ENCODE measurements around the gene CMSS1. TPM values are rescaled to one million over a fixed set of nuclear protein-coding genes. Genes with fewer than 3 reads are reported as not detected.

CMSS1 gene
- total RNA-seq, 2 donors from 2014 or later: 8.2 to 9.5 TPM

GRCh38 chr3:99915906-99916432 is 98.3 kb downstream of the CMSS1 start:
- intact Hi-C loops (cut with DNase I, micrococcal nuclease): no loop called here
- no peak for ATAC-seq
- DNase-seq: no peak

DNA sequence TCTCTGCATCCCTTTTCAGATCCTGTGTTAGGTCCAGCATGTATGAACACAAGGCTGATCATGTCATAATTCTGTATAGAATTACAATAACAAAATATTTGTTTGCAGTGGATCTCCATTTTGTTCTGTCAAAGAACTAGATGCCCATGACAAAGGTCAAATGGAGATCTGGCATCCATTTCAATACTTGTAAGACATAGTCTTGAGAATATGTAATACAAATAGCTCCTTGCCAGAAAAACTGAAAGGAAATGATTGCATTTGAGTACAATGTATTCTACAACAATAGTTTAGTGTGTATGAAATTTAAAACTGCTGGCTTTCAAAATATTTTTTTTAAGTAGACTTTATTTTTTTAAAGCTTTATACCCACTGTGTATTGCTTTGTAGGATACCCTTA is 101.1 kb downstream of the CMSS1 start:
- DNase-seq: no peak

GRCh38 chr3:99919694-99920093 is 102.0 kb downstream of the CMSS1 start:
- peak; percentile 43 for ATAC-seq
- intact Hi-C loops (cut with DNase I, micrococcal nuclease): no loop called here

More for the DNA sequence above, 101.1 kb downstream of the CMSS1 start:
- intact Hi-C loops (cut with DNase I, micrococcal nuclease): no loop called here
- ATAC-seq: no peak

GRCh38 chr3:99920481-99921376 is 103.1 kb downstream of the CMSS1 start:
- DNase-seq: peak; percentile 68 to 74
- peak; percentile 93 for ATAC-seq
- intact Hi-C loops (cut with DNase I, micrococcal nuclease): no loop called here

More at GRCh38 chr3:99919694-99920093, 102.0 kb downstream of the CMSS1 start:
- no peak for DNase-seq

DNA sequence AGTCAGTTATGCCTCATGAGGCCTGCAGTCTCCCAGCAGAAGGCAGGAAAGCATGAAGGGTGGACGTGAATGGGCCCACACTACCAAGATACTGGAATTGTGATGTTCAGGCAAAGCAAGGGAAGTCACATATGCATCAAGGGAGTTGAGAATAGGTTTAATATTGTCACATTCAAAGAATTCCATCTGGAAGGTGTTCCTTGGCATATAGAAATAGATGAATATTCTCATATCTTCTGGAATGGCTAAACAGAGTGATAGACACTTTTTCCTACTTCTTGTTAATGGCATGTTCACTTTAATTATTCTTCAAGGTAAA is 103.7 kb downstream of the CMSS1 start:
- DNase-seq (no peak), ATAC-seq (no peak)
- intact Hi-C loops (cut with DNase I, micrococcal nuclease): no loop called here

GRCh38 chr3:99921986-99922385 is 104.3 kb downstream of the CMSS1 start:
- intact Hi-C loops (cut with DNase I, micrococcal nuclease): no loop called here
- DNase-seq: no peak
- no peak for ATAC-seq

DNA sequence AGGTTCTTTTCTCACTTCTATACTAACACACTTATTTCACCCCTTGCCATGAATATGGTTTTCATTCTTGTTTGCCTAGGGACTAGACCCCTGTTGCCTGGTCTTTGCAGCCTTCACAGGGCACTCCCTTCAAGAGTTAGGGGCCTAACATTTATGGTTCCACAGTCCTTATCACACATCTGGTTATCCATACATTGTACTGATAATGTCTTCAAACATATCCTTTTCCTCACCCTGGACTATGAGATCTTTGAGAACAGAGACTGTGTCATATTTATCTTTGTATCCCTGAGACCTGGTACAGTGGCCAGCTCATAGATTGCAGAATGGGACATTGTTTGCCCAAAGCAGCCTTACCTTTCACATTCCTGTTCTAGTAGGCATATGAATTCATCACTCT is 106.2 kb downstream of the CMSS1 start:
- no peak for DNase-seq
- ATAC-seq: no peak
- intact Hi-C loops (cut with DNase I, micrococcal nuclease): no loop called here

DNA sequence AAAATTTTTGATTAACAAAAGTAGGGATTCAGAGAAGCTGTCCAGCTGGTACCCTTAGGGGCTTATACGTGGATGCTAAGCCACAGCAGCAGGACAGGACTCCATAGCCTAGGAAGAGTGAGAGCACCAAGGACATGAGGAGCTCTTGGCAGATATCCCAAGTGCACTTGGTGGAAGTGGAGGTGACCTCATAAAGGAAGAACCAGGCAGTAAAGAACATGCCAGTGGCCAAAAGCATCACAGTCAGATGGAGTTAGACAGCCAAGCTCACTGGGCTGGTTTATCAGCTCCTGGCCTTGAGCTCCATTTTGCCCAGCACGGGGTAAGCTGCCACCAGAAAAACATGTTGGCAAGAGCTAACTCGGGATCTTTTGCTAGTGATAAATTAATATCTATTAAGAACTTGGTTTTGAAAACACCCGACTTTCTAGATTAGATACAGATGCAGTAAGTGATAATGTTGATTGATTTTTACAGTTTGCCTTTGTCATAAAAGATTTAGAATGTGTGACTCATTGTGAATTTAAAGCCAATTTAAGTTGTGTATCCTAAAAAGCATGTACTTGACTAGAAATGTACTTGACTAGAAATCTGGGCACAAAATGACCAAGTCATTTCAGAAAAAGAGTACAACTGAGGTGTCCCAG is 108.0 kb downstream of the CMSS1 start:
- intact Hi-C loops (cut with DNase I, micrococcal nuclease): no loop called here
- peak; percentile 50 for ATAC-seq
- DNase-seq: peak; percentile 28 to 30

DNA sequence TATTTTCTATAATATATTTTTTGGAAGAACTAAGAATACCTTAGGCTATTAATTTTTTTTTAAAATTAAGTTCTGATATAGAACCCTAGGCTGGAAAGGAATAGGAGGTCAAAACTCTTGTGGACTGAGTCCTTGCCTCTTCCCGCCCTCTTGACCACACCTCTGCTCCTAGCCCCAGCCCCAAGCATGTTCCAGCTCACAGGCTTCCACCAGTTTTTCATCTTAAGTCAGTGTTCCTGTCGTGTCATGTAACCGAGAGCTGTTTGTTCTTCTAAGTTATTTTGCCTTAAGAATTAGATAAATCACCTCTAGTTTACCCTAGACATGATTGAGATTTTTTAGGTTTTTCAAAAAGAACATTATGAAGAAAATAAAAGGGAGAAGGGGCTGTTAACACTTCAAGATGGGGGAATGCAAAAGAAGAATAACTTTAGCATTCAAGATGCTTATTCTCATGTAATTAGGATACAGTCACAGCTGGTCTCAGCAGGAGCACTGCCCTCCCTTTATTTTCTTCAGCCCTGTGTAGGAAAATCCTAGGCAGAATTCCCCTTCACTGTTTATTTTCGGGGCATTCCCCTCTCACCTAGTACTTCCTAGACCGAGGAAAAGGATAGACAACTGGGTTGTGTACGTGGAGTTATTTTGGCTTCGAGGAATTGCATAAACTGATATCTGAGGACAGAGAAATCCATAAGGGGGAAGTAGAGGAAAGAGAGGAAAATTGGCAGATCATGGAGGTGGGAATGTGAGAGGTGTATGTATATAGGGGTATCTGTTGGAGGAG is 110.2 kb downstream of the CMSS1 start:
- intact Hi-C loops (cut with DNase I, micrococcal nuclease): no loop called here

DNA sequence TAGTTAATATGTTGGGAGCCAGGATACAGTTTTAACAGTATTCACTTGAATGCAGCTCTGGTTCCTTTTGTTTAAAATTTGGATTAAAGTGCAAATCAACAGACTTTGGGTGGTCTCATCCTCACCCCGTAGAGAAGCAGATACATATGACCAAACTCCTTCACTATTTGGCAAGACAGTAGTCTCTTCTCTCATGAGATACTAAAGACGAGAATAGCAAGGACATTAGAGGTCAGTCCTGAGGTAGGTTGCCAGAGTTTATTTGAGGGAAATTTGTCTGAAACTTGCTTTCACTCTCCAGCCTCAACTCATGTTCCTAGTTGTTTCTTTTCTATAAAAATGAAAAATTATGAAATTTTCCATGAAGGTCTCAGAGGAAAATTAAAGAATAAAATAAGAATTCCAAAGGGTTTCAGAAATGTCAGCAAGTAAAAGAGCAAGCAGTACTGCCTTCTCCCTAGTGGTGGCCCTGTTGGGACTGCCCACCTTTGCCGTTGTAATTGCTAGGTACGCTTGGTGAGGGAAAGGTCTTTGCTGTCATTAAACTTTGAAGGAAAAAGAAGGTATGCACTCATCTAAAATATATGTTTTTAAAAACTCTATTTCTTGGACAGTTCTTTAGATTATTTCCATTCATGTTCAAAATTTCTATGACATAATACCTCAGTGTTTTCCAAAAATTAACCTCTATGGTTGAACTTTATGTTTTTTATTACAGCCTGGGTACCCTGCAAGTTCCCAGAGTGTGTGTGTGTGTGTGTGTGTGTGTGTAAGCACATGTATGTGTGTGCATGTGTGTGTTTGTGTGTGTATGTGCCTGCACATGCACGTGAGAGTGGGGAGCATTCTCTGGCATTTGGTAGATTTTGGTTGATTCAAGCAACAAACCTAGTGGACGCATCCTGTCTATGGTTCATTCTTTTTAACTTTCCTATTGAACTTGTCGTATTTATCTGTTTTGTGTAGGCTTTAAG is 111.4 kb downstream of the CMSS1 start:
- ATAC-seq (no peak), DNase-seq (no peak)
- intact Hi-C loops (cut with DNase I, micrococcal nuclease): no loop called here

More for the DNA sequence above, 110.2 kb downstream of the CMSS1 start:
- DNase-seq (no peak), ATAC-seq (no peak)

- intact Hi-C loops (cut with DNase I, micrococcal nuclease): no loop called here
- DNase-seq (peak in 1 of 2 donors; percentile 38), ATAC-seq (peak; percentile 49)
These were observed 112.1 kb downstream of the CMSS1 start for GRCh38 chr3:99929745-99930139.

- DNase-seq: no peak
- ATAC-seq: no peak
- intact Hi-C loops (cut with DNase I, micrococcal nuclease): no loop called here
These were observed 113.4 kb downstream of the CMSS1 start for GRCh38 chr3:99931059-99931458.

GRCh38 chr3:99933971-99934750 is 116.5 kb downstream of the CMSS1 start:
- intact Hi-C loops (cut with DNase I, micrococcal nuclease): no loop called here
- no peak for ATAC-seq
- no peak for DNase-seq

GRCh38 chr3:99934975-99935797 is 117.5 kb downstream of the CMSS1 start:
- peak; percentile 85 for ATAC-seq
- intact Hi-C loops (cut with DNase I, micrococcal nuclease): no loop called here
- DNase-seq: no peak

GRCh38 chr3:99938270-99938911 is 120.7 kb downstream of the CMSS1 start:
- intact Hi-C loops (cut with DNase I, micrococcal nuclease): no loop called here
- no peak for DNase-seq
- no peak for ATAC-seq

DNA sequence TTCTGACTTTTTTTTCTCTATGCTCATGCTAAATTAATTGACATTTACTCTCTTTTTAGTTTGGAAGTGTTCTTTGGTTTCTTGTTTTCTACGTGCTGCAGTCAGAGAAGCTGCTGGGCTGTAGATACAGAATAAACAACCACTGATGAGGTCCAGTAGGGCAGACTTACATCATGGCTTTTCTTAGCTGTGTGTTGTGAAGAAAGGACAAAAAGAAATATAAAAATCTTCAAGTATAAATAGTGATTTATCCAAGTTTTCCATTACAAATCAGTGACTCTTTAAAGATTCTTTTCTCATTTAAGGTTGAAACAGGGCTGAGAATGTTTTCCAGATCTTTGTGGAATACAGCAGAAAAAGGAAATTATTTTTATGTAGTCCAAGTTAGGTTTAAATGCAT is 122.2 kb downstream of the CMSS1 start:
- ATAC-seq (no peak), DNase-seq (no peak)
- intact Hi-C loops (cut with DNase I, micrococcal nuclease): no loop called here

All from left colon (tissue), 2 donors.